ENCODE measurements around the gene PRDM15. TPM values are rescaled to one million over a fixed set of nuclear protein-coding genes. Genes with fewer than 3 reads are reported as not detected.

The PRDM15 gene, protein sequence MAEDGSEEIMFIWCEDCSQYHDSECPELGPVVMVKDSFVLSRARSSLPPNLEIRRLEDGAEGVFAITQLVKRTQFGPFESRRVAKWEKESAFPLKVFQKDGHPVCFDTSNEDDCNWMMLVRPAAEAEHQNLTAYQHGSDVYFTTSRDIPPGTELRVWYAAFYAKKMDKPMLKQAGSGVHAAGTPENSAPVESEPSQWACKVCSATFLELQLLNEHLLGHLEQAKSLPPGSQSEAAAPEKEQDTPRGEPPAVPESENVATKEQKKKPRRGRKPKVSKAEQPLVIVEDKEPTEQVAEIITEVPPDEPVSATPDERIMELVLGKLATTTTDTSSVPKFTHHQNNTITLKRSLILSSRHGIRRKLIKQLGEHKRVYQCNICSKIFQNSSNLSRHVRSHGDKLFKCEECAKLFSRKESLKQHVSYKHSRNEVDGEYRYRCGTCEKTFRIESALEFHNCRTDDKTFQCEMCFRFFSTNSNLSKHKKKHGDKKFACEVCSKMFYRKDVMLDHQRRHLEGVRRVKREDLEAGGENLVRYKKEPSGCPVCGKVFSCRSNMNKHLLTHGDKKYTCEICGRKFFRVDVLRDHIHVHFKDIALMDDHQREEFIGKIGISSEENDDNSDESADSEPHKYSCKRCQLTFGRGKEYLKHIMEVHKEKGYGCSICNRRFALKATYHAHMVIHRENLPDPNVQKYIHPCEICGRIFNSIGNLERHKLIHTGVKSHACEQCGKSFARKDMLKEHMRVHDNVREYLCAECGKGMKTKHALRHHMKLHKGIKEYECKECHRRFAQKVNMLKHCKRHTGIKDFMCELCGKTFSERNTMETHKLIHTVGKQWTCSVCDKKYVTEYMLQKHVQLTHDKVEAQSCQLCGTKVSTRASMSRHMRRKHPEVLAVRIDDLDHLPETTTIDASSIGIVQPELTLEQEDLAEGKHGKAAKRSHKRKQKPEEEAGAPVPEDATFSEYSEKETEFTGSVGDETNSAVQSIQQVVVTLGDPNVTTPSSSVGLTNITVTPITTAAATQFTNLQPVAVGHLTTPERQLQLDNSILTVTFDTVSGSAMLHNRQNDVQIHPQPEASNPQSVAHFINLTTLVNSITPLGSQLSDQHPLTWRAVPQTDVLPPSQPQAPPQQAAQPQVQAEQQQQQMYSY
- total RNA-seq = 1 to 10 TPM; 4.5 to 6.3 TPM

DNA sequence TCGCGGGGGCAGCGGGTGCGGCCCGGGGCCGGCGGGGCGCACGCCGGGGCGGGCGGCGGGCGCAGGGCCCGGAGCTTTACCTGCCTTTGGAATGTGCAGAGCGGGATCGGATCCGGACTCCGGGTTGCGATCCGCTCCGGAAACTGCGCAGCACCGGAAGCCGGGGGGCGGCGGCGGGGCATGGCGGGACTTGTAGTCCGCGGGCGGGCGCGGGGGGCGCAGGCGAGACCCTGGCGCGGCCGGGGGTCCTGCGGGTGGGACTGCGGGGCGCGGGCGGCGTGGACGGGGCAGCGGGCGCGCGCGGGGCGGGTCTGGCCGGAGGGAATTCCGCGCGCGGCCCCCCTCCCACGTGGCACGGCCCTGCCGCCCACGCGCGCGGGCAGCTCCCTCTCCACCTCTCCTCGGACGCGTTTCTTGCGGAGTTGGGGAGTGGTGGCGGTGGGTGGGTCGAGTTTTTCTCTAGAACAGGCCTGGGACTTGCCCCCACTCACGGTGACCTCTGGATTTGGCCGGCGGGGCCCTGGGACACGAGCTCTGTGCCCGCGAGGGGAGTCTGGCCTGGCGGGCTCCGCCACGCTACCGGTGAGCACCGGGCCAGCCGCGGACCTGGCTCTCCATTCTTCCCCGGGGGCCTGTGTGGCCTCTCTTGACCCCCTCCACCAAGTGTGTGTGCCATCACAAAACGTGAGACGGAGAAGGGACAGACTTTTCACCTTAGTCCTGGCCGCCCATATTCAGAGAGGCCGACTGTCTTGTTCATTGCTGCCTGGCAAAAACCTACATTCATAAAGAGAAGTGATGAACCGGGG, at the start of gene PRDM15:
Gene PRDM15 (minus strand): TSS at position 155 of the 809 bp plus-strand sequence. CDS start 18,981 bp downstream, outside the sequence.

DNA sequence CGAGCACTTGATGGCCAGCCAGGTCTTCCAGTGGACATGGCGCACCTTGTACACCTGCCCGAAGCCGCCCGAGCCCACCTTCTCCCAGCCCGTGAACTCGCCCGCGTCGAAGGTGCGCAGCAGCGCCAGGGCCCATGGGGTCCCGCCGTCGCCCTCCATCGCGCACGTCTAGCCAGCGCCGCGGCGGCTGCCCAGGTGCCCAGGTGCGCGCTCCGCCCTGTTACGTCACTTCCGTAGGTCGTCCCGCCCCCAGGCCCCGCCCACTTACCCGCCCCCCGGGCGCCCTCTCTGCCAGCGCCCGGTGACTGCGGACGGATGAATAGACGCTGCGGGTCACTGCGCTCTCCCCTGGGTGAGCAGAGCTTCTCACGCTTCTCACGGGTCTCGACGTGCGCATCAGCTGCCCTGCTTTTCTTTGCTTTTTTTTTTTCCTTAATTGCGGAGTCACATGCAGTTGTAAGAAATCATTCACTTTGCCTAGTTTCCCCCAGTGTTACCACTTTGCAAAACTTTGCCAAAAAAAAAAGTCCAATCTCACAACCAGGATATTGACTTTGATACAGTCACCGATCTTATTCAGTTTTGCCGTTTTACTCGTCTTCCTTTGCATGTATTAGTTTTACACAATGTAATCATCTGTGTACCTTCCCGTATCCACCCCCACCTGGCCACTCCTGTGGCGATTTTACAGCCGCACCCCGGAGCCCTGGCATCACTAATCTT, 112.1 kb downstream of the PRDM15 start, which contains the start of gene RIPK4:
Gene RIPK4 (minus strand): TSS at position 170 of the 723 bp plus-strand sequence. CDS start 11 bp downstream, at position 159.

Small RNA genes lying within 50 kb of the gene (small RNA-seq; reads per million reads assigned to genes)
- gene RF00334 = 0 to 0.13 reads per million in 2 donors

Other genes with a start within 250 kb of the PRDM15 start
- gene RIPK4, start 112.3 kb downstream of the PRDM15 start, total RNA-seq = 100 to 1,000 TPM in 1 of 2 donors, 10 to 100 TPM in 1; 85.9 to 103 TPM
- gene C2CD2, start 74.7 kb upstream of the PRDM15 start, total RNA-seq = 10 to 100 TPM; 11.7 to 16.7 TPM
- gene ZBTB21, start 131.0 kb upstream of the PRDM15 start, total RNA-seq = 10 to 100 TPM; 14.8 to 16.7 TPM
- gene UMODL1, start 192.0 kb upstream of the PRDM15 start, total RNA-seq = not detected